Neural cell (in vitro differentiated cells): ENCODE data around the gene RCOR3.

Experiments used
- SMC3 ChIP-seq: fragments of 450-650 bp; conservative IDR thresholded peaks from 2 replicates; pipeline ENCODE4 v1.6.1; 2014; ENCODE audit warnings: antibody characterized with exemption, mild to moderate bottlenecking, moderate library complexity; ENCODE audit not compliant: poor library complexity
- TF ChIP-seq, protein P1 (sequence below): IDR thresholded peaks from 2 replicates; pipeline ENCODE4 v1.6.1; 2012; ENCODE audit warnings: borderline replicate concordance

DNA sequence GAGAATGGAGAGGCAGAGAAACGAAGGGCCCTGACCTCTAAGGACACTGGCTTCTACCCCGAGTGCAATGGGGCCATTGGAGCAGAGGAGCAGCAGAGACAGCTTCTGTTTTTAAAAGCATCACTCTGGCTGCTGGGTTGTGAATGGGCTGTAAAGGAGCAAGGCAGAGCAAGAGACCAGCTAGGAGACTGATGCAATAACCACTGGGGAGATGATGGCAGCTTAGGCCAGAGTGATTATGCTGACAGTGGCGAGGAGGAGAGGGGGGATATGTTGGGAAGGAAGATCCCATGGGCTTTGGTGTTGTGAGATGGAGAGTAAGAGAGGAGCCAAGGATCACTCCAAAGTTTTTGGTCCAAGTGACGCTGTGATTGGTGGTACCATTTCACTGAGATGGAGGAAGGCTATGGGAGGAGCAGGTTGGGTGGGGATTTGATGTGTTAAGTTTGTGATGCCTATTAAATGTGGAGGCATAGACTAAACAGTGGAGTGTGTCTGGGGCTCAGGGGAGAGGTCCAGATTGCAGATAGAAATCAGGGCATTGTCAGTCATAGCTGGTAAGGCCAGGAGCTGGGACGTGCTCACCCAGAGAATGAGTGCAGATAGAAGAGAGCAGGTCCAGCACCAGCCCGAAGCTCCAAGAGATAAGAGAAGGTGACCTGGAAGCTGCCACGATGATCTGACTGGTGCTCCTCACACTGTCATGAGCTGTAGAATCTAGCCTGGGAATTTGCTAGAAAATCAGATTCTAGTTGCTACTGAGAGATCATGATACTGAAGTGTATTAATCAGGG is 78.5 kb downstream of the RCOR3 start:
- TF ChIP-seq, protein P1, sequence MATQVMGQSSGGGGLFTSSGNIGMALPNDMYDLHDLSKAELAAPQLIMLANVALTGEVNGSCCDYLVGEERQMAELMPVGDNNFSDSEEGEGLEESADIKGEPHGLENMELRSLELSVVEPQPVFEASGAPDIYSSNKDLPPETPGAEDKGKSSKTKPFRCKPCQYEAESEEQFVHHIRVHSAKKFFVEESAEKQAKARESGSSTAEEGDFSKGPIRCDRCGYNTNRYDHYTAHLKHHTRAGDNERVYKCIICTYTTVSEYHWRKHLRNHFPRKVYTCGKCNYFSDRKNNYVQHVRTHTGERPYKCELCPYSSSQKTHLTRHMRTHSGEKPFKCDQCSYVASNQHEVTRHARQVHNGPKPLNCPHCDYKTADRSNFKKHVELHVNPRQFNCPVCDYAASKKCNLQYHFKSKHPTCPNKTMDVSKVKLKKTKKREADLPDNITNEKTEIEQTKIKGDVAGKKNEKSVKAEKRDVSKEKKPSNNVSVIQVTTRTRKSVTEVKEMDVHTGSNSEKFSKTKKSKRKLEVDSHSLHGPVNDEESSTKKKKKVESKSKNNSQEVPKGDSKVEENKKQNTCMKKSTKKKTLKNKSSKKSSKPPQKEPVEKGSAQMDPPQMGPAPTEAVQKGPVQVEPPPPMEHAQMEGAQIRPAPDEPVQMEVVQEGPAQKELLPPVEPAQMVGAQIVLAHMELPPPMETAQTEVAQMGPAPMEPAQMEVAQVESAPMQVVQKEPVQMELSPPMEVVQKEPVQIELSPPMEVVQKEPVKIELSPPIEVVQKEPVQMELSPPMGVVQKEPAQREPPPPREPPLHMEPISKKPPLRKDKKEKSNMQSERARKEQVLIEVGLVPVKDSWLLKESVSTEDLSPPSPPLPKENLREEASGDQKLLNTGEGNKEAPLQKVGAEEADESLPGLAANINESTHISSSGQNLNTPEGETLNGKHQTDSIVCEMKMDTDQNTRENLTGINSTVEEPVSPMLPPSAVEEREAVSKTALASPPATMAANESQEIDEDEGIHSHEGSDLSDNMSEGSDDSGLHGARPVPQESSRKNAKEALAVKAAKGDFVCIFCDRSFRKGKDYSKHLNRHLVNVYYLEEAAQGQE = no peak
- TF ChIP-seq SMC3 = no peak
